COLO668 (cell line): ENCODE data around the gene NXN.
A peak's percentile ranks its signal among the peaks of the same experiment; 100 is the strongest.

Experiments
- DNase-seq: peaks from one replicate; lab custom pipeline; 2025; ENCODE audit not compliant: unreplicated experiment; lab: John Stamatoyannopoulos, UW

Gene NXN

GRCh38 chr17:979539-980405 lies at the start of gene NXN:
TSS of gene NXN (minus strand) at chr17:979776.
- peak; percentile 67 for DNase-seq

GRCh38 chr17:1027044-1027443 lies 47.5 kb upstream of the NXN start:
- no peak for DNase-seq

- DNase-seq = no peak
Measured at GRCh38 chr17:1026599-1026975, 47.0 kb upstream of the NXN start.

- DNase-seq = no peak
Measured at GRCh38 chr17:1025733-1026598, 46.4 kb upstream of the NXN start.

GRCh38 chr17:1024076-1024475 lies 44.5 kb upstream of the NXN start:
- DNase-seq = no peak

- DNase-seq = no peak
Measured at GRCh38 chr17:1022278-1023024, 42.9 kb upstream of the NXN start.

GRCh38 chr17:1021147-1021546 lies 41.6 kb upstream of the NXN start:
- DNase-seq = no peak

- DNase-seq = no peak
Measured at GRCh38 chr17:1019451-1019850, 39.9 kb upstream of the NXN start.

GRCh38 chr17:1018547-1018946 lies 39.0 kb upstream of the NXN start:
- DNase-seq = no peak

GRCh38 chr17:1013729-1014090 lies 34.1 kb upstream of the NXN start:
- DNase-seq = no peak

- DNase-seq = no peak
Measured at GRCh38 chr17:1012823-1013728, 33.5 kb upstream of the NXN start.

- no peak for DNase-seq
Measured at GRCh38 chr17:1011760-1012735, 32.5 kb upstream of the NXN start.

GRCh38 chr17:1011138-1011537 lies 31.6 kb upstream of the NXN start:
- DNase-seq = no peak

- no peak for DNase-seq
Measured at GRCh38 chr17:1010586-1010985, 31.0 kb upstream of the NXN start.

- DNase-seq = no peak
Measured at GRCh38 chr17:1010086-1010450, 30.5 kb upstream of the NXN start.

GRCh38 chr17:1009229-1010085 lies 29.9 kb upstream of the NXN start:
- no peak for DNase-seq

GRCh38 chr17:1008008-1008761 lies 28.6 kb upstream of the NXN start:
- no peak for DNase-seq
